GM21786 (cell line): ENCODE measurements around the gene HECTD4.

Experiments
- ATAC-seq: cut with Tn5 transposase; IDR thresholded peaks from one replicate; pipeline ENCODE4 v1.9.1; 2021; ENCODE audit not compliant: unreplicated experiment

HECTD4 gene

GRCh38 chr12:112217647-112218046 lies 164.6 kb downstream of the HECTD4 start:
- ATAC-seq: no peak

GRCh38 chr12:112216223-112216622 lies 166.0 kb downstream of the HECTD4 start:
- no peak for ATAC-seq

GRCh38 chr12:112214064-112214463 lies 168.2 kb downstream of the HECTD4 start:
- ATAC-seq: no peak

GRCh38 chr12:112208301-112208910 lies 173.8 kb downstream of the HECTD4 start:
- no peak for ATAC-seq

- ATAC-seq: no peak
Observed at GRCh38 chr12:112207397-112207924, 174.8 kb downstream of the HECTD4 start.

GRCh38 chr12:112206944-112207343 lies 175.3 kb downstream of the HECTD4 start:
- ATAC-seq: no peak

GRCh38 chr12:112199136-112199535 lies 183.1 kb downstream of the HECTD4 start:
- ATAC-seq: no peak

GRCh38 chr12:112198120-112198733 lies 184.0 kb downstream of the HECTD4 start:
- ATAC-seq: no peak

GRCh38 chr12:112196196-112196875 lies 185.9 kb downstream of the HECTD4 start:
- no peak for ATAC-seq

GRCh38 chr12:112194601-112195247 lies 187.5 kb downstream of the HECTD4 start:
- no peak for ATAC-seq

GRCh38 chr12:112192475-112192874 lies 189.8 kb downstream of the HECTD4 start:
- ATAC-seq: no peak

- no peak for ATAC-seq
Observed at GRCh38 chr12:112191840-112192321, 190.3 kb downstream of the HECTD4 start.

GRCh38 chr12:112191201-112191600 lies 191.0 kb downstream of the HECTD4 start:
- no peak for ATAC-seq

GRCh38 chr12:112190231-112191025 lies 191.8 kb downstream of the HECTD4 start:
- ATAC-seq: no peak

GRCh38 chr12:112188130-112188830 lies 194.0 kb downstream of the HECTD4 start:
- no peak for ATAC-seq

GRCh38 chr12:112185093-112185923 lies 196.9 kb downstream of the HECTD4 start:
- ATAC-seq: no peak

GRCh38 chr12:112184056-112184887 lies 198.0 kb downstream of the HECTD4 start:
- no peak for ATAC-seq
